Lower leg skin (tissue), 3 donors: ENCODE measurements around the gene MS4A13.
"Not testable (repeated sequence)": the region's sequence is repeated elsewhere in the genome, so short reads cannot be mapped to it uniquely, and the experiment has no call there.

Experiments
- CTCF ChIP-seq, 3 donors: fragments of 450-650 bp; IDR thresholded peaks; one replicate each; pipeline ENCODE4 v1.5.1; 2016; ENCODE audit warnings: antibody characterized with exemption in 3 of 3, mild to moderate bottlenecking in 3 of 3, moderate library complexity in 2 of 3
- POLR2A ChIP-seq, 2 donors: fragments of 450-650 bp; IDR thresholded peaks; one replicate each; pipeline ENCODE4 v1.6.1; 2016 to 2017; ENCODE audit warnings: antibody characterized with exemption in 2 of 2, mild to moderate bottlenecking in 1 of 2, moderate library complexity in 1 of 2

DNA sequence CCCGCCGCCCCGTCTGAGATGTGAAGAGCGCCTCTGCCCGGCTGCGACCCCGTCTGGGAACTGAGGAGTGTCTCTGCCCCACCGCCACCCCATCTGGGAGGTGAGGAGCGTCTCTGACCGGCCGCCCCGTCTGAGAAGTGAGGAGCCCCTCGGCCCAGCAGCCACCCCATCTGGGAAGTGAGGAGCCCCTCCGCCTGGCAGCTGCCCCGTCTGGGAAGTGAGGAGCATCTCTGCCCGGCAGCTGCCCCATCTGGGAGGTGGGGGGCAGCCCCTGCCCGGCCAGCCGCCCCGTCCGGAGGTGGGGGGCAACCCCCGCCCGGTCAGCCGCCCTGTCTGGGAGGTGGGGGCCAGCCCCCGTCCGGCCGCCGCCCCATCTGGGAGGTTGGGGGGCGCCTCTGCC is 5.0 kb upstream of the MS4A13 start:
- TF ChIP-seq CTCF, POLR2A (IDR thresholded peaks at IDR 0.05): not testable (repeated sequence)
